Measurements from ENCODE around the gene TBCD. TPM values are rescaled to one million over a fixed set of nuclear protein-coding genes. Genes with fewer than 3 reads are reported as not detected.
A peak's percentile ranks its signal among the peaks of the same experiment; 100 is the strongest.
"Not testable (repeated sequence)": the region's sequence is repeated elsewhere in the genome, so short reads cannot be mapped to it uniquely, and the experiment has no call there.

TBCD gene
- total and polyA plus RNA-seq, 5 donors from 2014 or later: 39.2 to 146 (median 86.4) TPM

GRCh38 chr17:82978765-82979349, 227.0 kb downstream of the TBCD start:
- peak overlapping the region; percentile 34 for H3K27ac ChIP-seq (ENCODE audit: insufficient read depth, low read length, poor library complexity, severe bottlenecking)
- H3K9me3 Mint-ChIP-seq: no peaks in the 10 kb centered on the region
- peak overlapping the region; percentile 58 for H3K4me3 ChIP-seq (ENCODE audit: low read depth, low read length)
- peaks cover 18 to 23% (median 22%) of the 10 kb centered on the region in 4 donors for H3K4me1 Mint-ChIP-seq
- H3K9me3 ChIP-seq (ENCODE audit: control insufficient read depth in 2 of 2, low read length in 2 of 2): no peaks in the 10 kb centered on the region
- H3K4me3 Mint-ChIP-seq: peak overlapping the region in 3 of 4 donors; percentile 57 to 68 (median 65)
- peaks cover 5% of the 10 kb centered on the region for H3K36me3 Mint-ChIP-seq
- H3K27me3 Mint-ChIP-seq: no peaks in the 10 kb centered on the region
- no peaks in the 10 kb centered on the region for H3K27me3 ChIP-seq (ENCODE audit: control insufficient read depth, insufficient read depth, low read length)
- H3K4me1 ChIP-seq (ENCODE audit: control insufficient read depth, insufficient read depth, low read length, poor library complexity, severe bottlenecking): peaks cover 18% of the 10 kb centered on the region
- H3K36me3 ChIP-seq (ENCODE audit: control insufficient read depth, insufficient read depth, low read length): no peaks in the 10 kb centered on the region
- H3K27ac Mint-ChIP-seq: peak overlapping the region; percentile 67 to 89 (median 85)
- peak in 2 of 3 donors; percentile 35 to 57 for DNase-seq
- ATAC-seq (ENCODE audit: low read depth in 2 of 2): peak; percentile 43 to 44

- H3K9me3 Mint-ChIP-seq: no peaks in the 10 kb centered on the region
- H3K4me1 ChIP-seq (ENCODE audit: control insufficient read depth, insufficient read depth, low read length, poor library complexity, severe bottlenecking): peaks cover 18% of the 10 kb centered on the region
- peaks cover 18 to 25% (median 22%) of the 10 kb centered on the region in 4 donors for H3K4me1 Mint-ChIP-seq
- peak overlapping the region in 2 of 3 donors; percentile 68 to 77 for H3K27ac Mint-ChIP-seq
- H3K27me3 Mint-ChIP-seq: no peaks in the 10 kb centered on the region
- no peak overlapping the region for H3K4me3 ChIP-seq (ENCODE audit: low read depth, low read length)
- H3K9me3 ChIP-seq (ENCODE audit: control insufficient read depth in 2 of 2, low read length in 2 of 2): no peaks in the 10 kb centered on the region
- peak overlapping the region; percentile 23 for H3K27ac ChIP-seq (ENCODE audit: insufficient read depth, low read length, poor library complexity, severe bottlenecking)
- ATAC-seq (ENCODE audit: low read depth in 2 of 2) (no peak), DNase-seq (no peak)
- H3K36me3 ChIP-seq (ENCODE audit: control insufficient read depth, insufficient read depth, low read length): no peaks in the 10 kb centered on the region
- peaks cover 5% of the 10 kb centered on the region for H3K36me3 Mint-ChIP-seq
- no peaks in the 10 kb centered on the region for H3K27me3 ChIP-seq (ENCODE audit: control insufficient read depth, insufficient read depth, low read length)
- H3K4me3 Mint-ChIP-seq: no peak overlapping the region
Observed at GRCh38 chr17:82979718-82980117, 227.9 kb downstream of the TBCD start.

DNA sequence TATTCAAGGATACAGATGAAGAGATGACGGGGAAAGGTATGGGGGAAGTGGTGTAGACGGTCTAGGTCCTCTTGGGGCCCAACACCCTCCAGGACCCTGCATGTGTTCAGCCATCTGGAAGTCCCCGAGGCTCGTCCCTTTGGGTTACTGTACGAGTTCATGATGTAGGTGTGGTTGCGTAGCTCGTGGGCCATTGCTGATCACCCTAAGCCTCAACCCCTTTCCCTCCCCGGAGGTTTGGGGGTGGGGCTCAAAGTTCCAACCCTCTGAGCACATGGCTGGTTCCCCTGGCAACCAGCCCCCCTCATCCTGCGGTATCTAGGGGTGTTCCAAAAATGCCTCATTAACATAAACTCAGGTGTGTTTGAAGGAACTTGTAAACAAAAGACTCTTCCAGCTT, 228.8 kb downstream of the TBCD start:
- Mint-ChIP-seq H3K27ac (no peak overlapping the region), H3K9me3 (no peaks in the 10 kb centered on the region), H3K4me3 (no peak overlapping the region), H3K27me3 (no peaks in the 10 kb centered on the region), H3K4me1 (peaks cover 25 to 33% (median 27%) of the 10 kb centered on the region in 4 donors), H3K36me3 (peaks cover 5% of the 10 kb centered on the region)
- Histone ChIP-seq H3K36me3 (ENCODE audit: control insufficient read depth, insufficient read depth, low read length) (no peaks in the 10 kb centered on the region), H3K9me3 (ENCODE audit: control insufficient read depth in 2 of 2, low read length in 2 of 2) (no peaks in the 10 kb centered on the region), H3K4me3 (ENCODE audit: low read depth, low read length) (no peak overlapping the region), H3K27me3 (ENCODE audit: control insufficient read depth, insufficient read depth, low read length) (no peaks in the 10 kb centered on the region), H3K4me1 (ENCODE audit: control insufficient read depth, insufficient read depth, low read length, poor library complexity, severe bottlenecking) (peaks cover 27% of the 10 kb centered on the region), H3K27ac (ENCODE audit: insufficient read depth, low read length, poor library complexity, severe bottlenecking) (no peak overlapping the region)
- no peak for DNase-seq
- ATAC-seq (ENCODE audit: low read depth in 2 of 2): no peak

- H3K27me3 Mint-ChIP-seq: no peaks in the 10 kb centered on the region
- ATAC-seq (ENCODE audit: low read depth in 2 of 2) (no peak), DNase-seq (no peak)
- Histone ChIP-seq H3K4me3 (ENCODE audit: low read depth, low read length) (no peak overlapping the region), H3K36me3 (ENCODE audit: control insufficient read depth, insufficient read depth, low read length) (no peaks in the 10 kb centered on the region), H3K9me3 (ENCODE audit: control insufficient read depth in 2 of 2, low read length in 2 of 2) (no peaks in the 10 kb centered on the region), H3K4me1 (ENCODE audit: control insufficient read depth, insufficient read depth, low read length, poor library complexity, severe bottlenecking) (peaks cover 33% of the 10 kb centered on the region), H3K27me3 (ENCODE audit: control insufficient read depth, insufficient read depth, low read length) (no peaks in the 10 kb centered on the region), H3K27ac (ENCODE audit: insufficient read depth, low read length, poor library complexity, severe bottlenecking) (no peak overlapping the region)
- H3K36me3 Mint-ChIP-seq: peaks cover 5% of the 10 kb centered on the region
- no peak overlapping the region for H3K27ac Mint-ChIP-seq
- peaks cover 30 to 39% (median 33%) of the 10 kb centered on the region in 4 donors for H3K4me1 Mint-ChIP-seq
- H3K4me3 Mint-ChIP-seq: no peak overlapping the region
- no peaks in the 10 kb centered on the region for H3K9me3 Mint-ChIP-seq
Observed at GRCh38 chr17:82981141-82981730, 229.4 kb downstream of the TBCD start.

- H3K27ac Mint-ChIP-seq: peak overlapping the region in 2 of 3 donors; percentile 31 to 56
- Histone ChIP-seq H3K27me3 (ENCODE audit: control insufficient read depth, insufficient read depth, low read length) (no peaks in the 10 kb centered on the region), H3K9me3 (ENCODE audit: control insufficient read depth in 2 of 2, low read length in 2 of 2) (no peaks in the 10 kb centered on the region), H3K27ac (ENCODE audit: insufficient read depth, low read length, poor library complexity, severe bottlenecking) (no peak overlapping the region), H3K36me3 (ENCODE audit: control insufficient read depth, insufficient read depth, low read length) (no peaks in the 10 kb centered on the region), H3K4me1 (ENCODE audit: control insufficient read depth, insufficient read depth, low read length, poor library complexity, severe bottlenecking) (peaks cover 32% of the 10 kb centered on the region), H3K4me3 (ENCODE audit: low read depth, low read length) (no peak overlapping the region)
- ATAC-seq (ENCODE audit: low read depth in 2 of 2) (no peak), DNase-seq (no peak)
- peaks cover 9% of the 10 kb centered on the region for H3K36me3 Mint-ChIP-seq
- peak overlapping the region in 1 of 4 donors; percentile 45 for H3K4me3 Mint-ChIP-seq
- H3K4me1 Mint-ChIP-seq: peaks cover 33 to 48% (median 39%) of the 10 kb centered on the region in 4 donors
- no peaks in the 10 kb centered on the region for H3K9me3 Mint-ChIP-seq
- no peaks in the 10 kb centered on the region for H3K27me3 Mint-ChIP-seq
Observed at GRCh38 chr17:82983510-82984248, 231.8 kb downstream of the TBCD start.

DNA sequence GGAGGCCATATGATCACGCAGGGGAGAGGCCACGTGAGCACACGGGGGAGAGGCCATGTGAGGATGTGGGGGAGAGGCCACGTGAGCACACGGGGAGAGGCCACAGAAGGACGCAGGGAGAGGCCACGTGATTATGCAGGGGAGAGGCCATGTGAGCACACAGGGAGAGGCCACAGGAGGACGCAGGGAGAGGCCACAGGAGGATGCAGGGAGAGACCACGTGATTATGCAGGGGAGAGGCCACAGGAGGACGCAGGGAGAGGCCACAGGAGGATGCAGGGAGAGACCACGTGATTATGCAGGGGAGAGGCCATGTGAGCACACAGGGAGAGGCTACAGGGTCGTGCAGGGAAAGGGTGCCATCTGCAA, 232.4 kb downstream of the TBCD start:
- H3K4me1 Mint-ChIP-seq: peaks cover 27 to 45% (median 34%) of the 10 kb centered on the region in 4 donors
- not testable (repeated sequence) for H3K27me3 ChIP-seq (ENCODE audit: control insufficient read depth, insufficient read depth, low read length); H3K27ac ChIP-seq (ENCODE audit: insufficient read depth, low read length, poor library complexity, severe bottlenecking); H3K4me3 ChIP-seq (ENCODE audit: low read depth, low read length); H3K9me3 Mint-ChIP-seq; ATAC-seq (ENCODE audit: low read depth in 2 of 2); DNase-seq; H3K4me3 Mint-ChIP-seq; H3K36me3 ChIP-seq (ENCODE audit: control insufficient read depth, insufficient read depth, low read length); H3K9me3 ChIP-seq (ENCODE audit: control insufficient read depth in 2 of 2, low read length in 2 of 2); H3K27me3 Mint-ChIP-seq
- H3K27ac Mint-ChIP-seq: peak overlapping the region in 1 of 3 donors; percentile 31
- peaks cover 13% of the 10 kb centered on the region for H3K36me3 Mint-ChIP-seq
- H3K4me1 ChIP-seq (ENCODE audit: control insufficient read depth, insufficient read depth, low read length, poor library complexity, severe bottlenecking): peaks cover 27% of the 10 kb centered on the region

DNA sequence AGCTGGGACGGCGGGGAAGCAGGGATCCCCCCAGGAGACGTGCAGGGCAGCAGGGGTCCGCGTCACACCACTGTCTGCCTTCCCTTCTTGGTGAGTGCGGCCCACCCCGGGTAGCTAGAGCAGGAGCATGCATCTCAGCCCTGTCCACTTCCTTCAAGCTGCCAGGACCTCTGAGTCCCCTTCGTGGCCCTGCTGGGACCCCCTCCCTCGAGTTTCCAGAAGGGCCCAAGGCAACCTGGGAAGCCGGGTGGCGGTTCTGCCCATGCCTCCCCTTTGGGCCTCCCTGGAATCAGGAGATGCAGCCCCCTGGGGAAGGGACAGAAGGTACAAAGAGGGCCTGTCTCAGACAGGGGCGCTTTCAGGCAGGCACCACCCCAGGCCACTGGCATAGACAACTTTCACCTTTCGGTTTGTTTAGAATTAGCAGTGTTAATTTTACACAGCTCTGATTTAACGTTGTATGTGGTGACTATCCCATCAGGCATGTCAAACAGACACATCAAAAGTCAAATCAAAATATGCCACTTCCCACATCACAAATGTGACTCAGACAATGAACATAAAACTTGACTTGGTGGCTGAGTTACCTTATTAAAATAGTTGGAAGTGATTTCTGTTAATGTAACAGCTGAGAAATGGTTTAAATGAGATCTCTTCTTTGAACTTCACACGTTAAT, 233.0 kb downstream of the TBCD start:
- no peak overlapping the region for H3K4me3 ChIP-seq (ENCODE audit: low read depth, low read length)
- no peaks in the 10 kb centered on the region for H3K9me3 Mint-ChIP-seq
- H3K4me1 Mint-ChIP-seq: peaks cover 21 to 38% (median 28%) of the 10 kb centered on the region in 4 donors
- ATAC-seq (ENCODE audit: low read depth in 2 of 2) (no peak), DNase-seq (no peak)
- H3K27ac Mint-ChIP-seq: peak overlapping the region; percentile 89 to 95 (median 89)
- no peaks in the 10 kb centered on the region for H3K36me3 ChIP-seq (ENCODE audit: control insufficient read depth, insufficient read depth, low read length)
- H3K27me3 Mint-ChIP-seq: no peaks in the 10 kb centered on the region
- H3K9me3 ChIP-seq (ENCODE audit: control insufficient read depth in 2 of 2, low read length in 2 of 2): no peaks in the 10 kb centered on the region
- H3K27ac ChIP-seq (ENCODE audit: insufficient read depth, low read length, poor library complexity, severe bottlenecking): no peak overlapping the region
- H3K27me3 ChIP-seq (ENCODE audit: control insufficient read depth, insufficient read depth, low read length): no peaks in the 10 kb centered on the region
- H3K4me3 Mint-ChIP-seq: peak overlapping the region in 3 of 4 donors; percentile 68 to 84 (median 74)
- peaks cover 15% of the 10 kb centered on the region for H3K36me3 Mint-ChIP-seq
- H3K4me1 ChIP-seq (ENCODE audit: control insufficient read depth, insufficient read depth, low read length, poor library complexity, severe bottlenecking): peaks cover 22% of the 10 kb centered on the region
